RWPE2 (cell line): ENCODE measurements around the gene STK26.
"Not testable (repeated sequence)": the region's sequence is repeated elsewhere in the genome, so short reads cannot be mapped to it uniquely, and the experiment has no call there.

Source experiments
- ATAC-seq: fragments of 200-7000 bp; cut with Tn5 transposase; 3 replicates; pipeline ENCODE4 v1.9.1; 2021; ENCODE audit warnings: low read depth
- DNase-seq: peaks from one replicate; pipeline ENCODE4 v3.0.0-alpha.2; 2020; ENCODE audit warnings: low spot score
- H3K27ac ChIP-seq: fragments of 450-650 bp; 2 replicates; pipeline ENCODE4 v1.5.1; 2017; ENCODE audit warnings: mild to moderate bottlenecking; ENCODE audit not compliant: poor library complexity, severe bottlenecking
- H3K27me3 ChIP-seq: fragments of 250-450 bp; sonication (Bioruptor Pico); 2 replicates; pipeline ENCODE4 v1.5.1; 2021; ENCODE audit warnings: mild to moderate bottlenecking, moderate library complexity; ENCODE audit not compliant: insufficient read depth, poor library complexity, severe bottlenecking
- H3K36me3 ChIP-seq: fragments of 250-450 bp; sonication (Bioruptor Pico); 2 replicates; pipeline ENCODE4 v1.5.1; 2020; ENCODE audit warnings: low read depth, mild to moderate bottlenecking, moderate library complexity
- H3K4me1 ChIP-seq: fragments of 250-450 bp; sonication (Bioruptor Pico); 2 replicates; pipeline ENCODE4 v1.5.1; 2021; ENCODE audit warnings: mild to moderate bottlenecking, moderate library complexity; ENCODE audit not compliant: insufficient read depth, poor library complexity, severe bottlenecking
- H3K4me3 ChIP-seq: fragments of 250-450 bp; sonication (Bioruptor Pico); 2 replicates; pipeline ENCODE4 v1.5.1; 2021; ENCODE audit warnings: mild to moderate bottlenecking, moderate library complexity; ENCODE audit not compliant: severe bottlenecking
- H3K9me3 ChIP-seq: fragments of 250-450 bp; sonication (Bioruptor Pico); 2 replicates; pipeline ENCODE4 v1.5.1; 2021; ENCODE audit warnings: mild to moderate bottlenecking, moderate library complexity; ENCODE audit not compliant: severe bottlenecking
- CTCF ChIP-seq: fragments of 450-650 bp; IDR thresholded peaks from one replicate; pipeline ENCODE4 v1.5.1; 2017; ENCODE audit warnings: mild to moderate bottlenecking, moderate library complexity; ENCODE audit not compliant: poor library complexity, severe bottlenecking

Gene STK26

GRCh38 chrX:132046533-132046932 lies 23.4 kb downstream of the STK26 start:
- no peaks in the 10 kb centered on the region for H3K9me3 ChIP-seq
- no peak overlapping the region for H3K4me3 ChIP-seq
- H3K27me3 ChIP-seq, result no peaks in the 10 kb centered on the region
- H3K4me1 ChIP-seq, result peaks cover under 1% of the 10 kb centered on the region
- H3K36me3 ChIP-seq, result no peaks in the 10 kb centered on the region
- H3K27ac ChIP-seq, result no peak overlapping the region
- no peak for TF ChIP-seq CTCF
- no peak for ATAC-seq
- no peak for DNase-seq

GRCh38 chrX:132051778-132052177 lies 28.7 kb downstream of the STK26 start:
- H3K36me3 ChIP-seq, ATAC-seq, H3K27ac ChIP-seq, H3K4me1 ChIP-seq, H3K27me3 ChIP-seq, H3K9me3 ChIP-seq, DNase-seq, H3K4me3 ChIP-seq: not testable (repeated sequence)

- Histone ChIP-seq H3K4me1 (no peaks in the 10 kb centered on the region), H3K9me3 (no peaks in the 10 kb centered on the region), H3K36me3 (no peaks in the 10 kb centered on the region), H3K27ac (no peak overlapping the region), H3K4me3 (no peak overlapping the region), H3K27me3 (no peaks in the 10 kb centered on the region)
- no peak for DNase-seq
- ATAC-seq, result no peak
- no peak for TF ChIP-seq CTCF
These were observed 34.9 kb downstream of the STK26 start for GRCh38 chrX:132058050-132058449.

GRCh38 chrX:132058975-132059374 lies 35.9 kb downstream of the STK26 start:
- H3K4me3 ChIP-seq, result no peak overlapping the region
- DNase-seq (no peak), ATAC-seq (no peak)
- TF ChIP-seq CTCF, result no peak
- no peaks in the 10 kb centered on the region for H3K9me3 ChIP-seq
- no peaks in the 10 kb centered on the region for H3K27me3 ChIP-seq
- H3K36me3 ChIP-seq, result no peaks in the 10 kb centered on the region
- H3K4me1 ChIP-seq, result no peaks in the 10 kb centered on the region
- H3K27ac ChIP-seq, result no peak overlapping the region

DNA sequence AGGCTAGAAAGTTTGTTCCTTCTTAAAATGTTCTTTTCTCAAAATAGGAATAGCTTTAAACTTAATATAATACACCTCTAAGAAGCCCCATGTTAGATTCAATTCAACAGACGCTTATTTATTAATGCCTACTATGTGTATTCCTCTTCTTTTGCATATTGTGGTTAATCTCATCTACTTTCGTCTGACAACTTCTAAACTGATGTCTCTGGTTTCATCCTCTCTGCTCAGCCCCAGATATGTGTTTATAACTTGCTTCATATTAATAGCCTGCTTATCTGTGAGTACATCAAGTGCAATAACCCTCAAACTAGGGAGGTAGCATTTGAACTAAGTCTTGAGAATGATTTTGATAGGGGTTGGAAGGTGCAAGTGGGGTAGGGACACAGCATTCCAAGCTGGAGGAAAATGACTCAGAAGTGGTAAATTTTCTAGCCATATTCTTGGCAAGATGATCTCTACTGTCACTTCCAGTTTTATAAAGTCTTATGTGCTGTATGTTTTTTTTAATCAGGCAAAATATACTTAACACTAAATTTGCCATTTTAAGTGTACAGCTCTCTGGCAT lies 37.0 kb downstream of the STK26 start:
- DNase-seq (no peak), ATAC-seq (no peak)
- Histone ChIP-seq H3K4me1 (no peaks in the 10 kb centered on the region), H3K9me3 (no peaks in the 10 kb centered on the region), H3K27ac (no peak overlapping the region), H3K4me3 (no peak overlapping the region), H3K27me3 (no peaks in the 10 kb centered on the region), H3K36me3 (no peaks in the 10 kb centered on the region)
- no peak for TF ChIP-seq CTCF
